ENCODE data around the gene DSG4.
"Not testable (repeated sequence)": the region's sequence is repeated elsewhere in the genome, so short reads cannot be mapped to it uniquely, and the experiment has no call there.

Gene DSG4, protein sequence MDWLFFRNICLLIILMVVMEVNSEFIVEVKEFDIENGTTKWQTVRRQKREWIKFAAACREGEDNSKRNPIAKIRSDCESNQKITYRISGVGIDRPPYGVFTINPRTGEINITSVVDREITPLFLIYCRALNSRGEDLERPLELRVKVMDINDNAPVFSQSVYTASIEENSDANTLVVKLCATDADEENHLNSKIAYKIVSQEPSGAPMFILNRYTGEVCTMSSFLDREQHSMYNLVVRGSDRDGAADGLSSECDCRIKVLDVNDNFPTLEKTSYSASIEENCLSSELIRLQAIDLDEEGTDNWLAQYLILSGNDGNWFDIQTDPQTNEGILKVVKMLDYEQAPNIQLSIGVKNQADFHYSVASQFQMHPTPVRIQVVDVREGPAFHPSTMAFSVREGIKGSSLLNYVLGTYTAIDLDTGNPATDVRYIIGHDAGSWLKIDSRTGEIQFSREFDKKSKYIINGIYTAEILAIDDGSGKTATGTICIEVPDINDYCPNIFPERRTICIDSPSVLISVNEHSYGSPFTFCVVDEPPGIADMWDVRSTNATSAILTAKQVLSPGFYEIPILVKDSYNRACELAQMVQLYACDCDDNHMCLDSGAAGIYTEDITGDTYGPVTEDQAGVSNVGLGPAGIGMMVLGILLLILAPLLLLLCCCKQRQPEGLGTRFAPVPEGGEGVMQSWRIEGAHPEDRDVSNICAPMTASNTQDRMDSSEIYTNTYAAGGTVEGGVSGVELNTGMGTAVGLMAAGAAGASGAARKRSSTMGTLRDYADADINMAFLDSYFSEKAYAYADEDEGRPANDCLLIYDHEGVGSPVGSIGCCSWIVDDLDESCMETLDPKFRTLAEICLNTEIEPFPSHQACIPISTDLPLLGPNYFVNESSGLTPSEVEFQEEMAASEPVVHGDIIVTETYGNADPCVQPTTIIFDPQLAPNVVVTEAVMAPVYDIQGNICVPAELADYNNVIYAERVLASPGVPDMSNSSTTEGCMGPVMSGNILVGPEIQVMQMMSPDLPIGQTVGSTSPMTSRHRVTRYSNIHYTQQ

DNA sequence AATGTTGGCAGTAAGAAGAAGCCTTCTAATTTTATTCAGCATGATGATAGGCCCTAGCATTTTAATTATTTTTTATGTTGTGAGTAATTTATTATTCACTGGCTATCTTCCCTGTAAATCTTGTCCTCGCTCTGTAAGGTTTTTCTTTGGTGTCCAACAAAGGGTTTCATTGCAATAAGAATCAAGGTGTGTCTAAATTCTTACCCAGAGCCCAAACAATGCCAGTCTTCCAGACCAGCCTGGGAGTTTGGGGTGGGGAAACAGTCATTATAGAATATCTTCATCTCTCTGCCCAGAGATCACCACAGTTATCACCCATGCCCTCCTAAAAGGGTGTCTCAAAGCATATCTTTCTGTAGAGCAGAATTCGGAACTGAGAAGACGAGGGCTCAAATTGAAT, at the start of gene DSG4:
DSG4 (plus strand) TSS at position 301 of the 400 bp plus-strand sequence. CDS start 135 bp downstream, outside the sequence.
- Mint-ChIP-seq H3K36me3 (ENCODE audit: low read depth) (no peaks in the 10 kb centered on the region), H3K27ac (no peak within 1 kb of the TSS), H3K9me3 (peaks cover 3% of the 10 kb centered on the region), H3K4me3 (no peak within 1 kb of the TSS), H3K27me3 (ENCODE audit: low read depth) (no peaks in the 10 kb centered on the region), H3K4me1 (ENCODE audit: low read depth) (no peaks in the 10 kb centered on the region)

DNA sequence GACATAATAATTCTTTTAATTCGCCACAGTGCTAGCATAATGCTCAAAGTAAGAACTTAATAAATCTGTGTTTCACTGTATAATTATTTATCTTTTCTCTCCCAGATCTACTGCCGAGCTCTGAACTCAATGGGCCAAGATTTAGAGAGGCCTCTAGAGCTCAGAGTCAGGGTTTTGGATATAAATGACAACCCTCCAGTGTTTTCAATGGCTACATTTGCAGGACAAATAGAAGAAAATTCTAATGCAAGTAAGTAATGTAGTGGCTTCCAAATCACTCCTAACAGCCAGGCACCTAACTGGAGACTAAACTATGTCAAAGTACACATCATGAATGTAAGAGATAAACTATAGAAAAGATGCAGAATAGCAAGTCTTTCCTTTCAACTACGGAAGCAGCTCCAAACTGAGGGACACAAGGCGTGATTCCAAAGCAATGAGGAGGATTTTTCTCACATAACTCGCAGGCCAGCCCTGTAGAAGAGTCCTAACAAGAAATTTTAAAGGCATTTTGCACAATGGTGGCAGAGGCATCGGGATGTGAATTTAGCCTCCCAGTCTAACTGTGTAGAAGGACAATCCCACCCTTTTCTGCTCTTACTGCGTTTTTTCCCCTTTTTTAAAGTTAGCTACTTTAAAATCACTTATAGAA, 46.7 kb upstream of the DSG4 start:
- Mint-ChIP-seq H3K4me3 (no peak overlapping the region), H3K4me1 (ENCODE audit: low read depth) (no peaks in the 10 kb centered on the region), H3K36me3 (ENCODE audit: low read depth) (no peaks in the 10 kb centered on the region), H3K27me3 (ENCODE audit: low read depth) (no peaks in the 10 kb centered on the region), H3K27ac (no peak overlapping the region), H3K9me3 (no peaks in the 10 kb centered on the region)

DNA sequence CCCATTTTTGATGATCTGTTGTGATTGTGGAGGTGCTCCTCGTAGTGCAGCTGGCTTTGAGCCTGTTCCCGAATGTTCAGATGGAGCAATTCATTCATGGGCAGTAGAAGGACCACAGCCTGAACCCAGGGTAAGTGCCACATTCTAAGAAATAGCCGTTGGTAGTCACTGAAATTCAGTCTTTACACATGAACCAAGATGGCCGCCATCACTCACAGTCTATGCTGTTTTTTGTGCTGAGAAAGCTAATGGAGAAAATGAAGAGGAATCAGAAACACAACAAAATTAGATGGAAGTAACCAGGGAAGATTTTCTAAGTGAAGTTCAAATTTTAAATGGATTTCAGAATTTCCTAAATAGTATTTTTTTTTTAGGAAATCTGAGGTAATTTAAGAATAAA, 33.1 kb upstream of the DSG4 start:
- no peaks in the 10 kb centered on the region for H3K36me3 Mint-ChIP-seq (ENCODE audit: low read depth)
- no peak overlapping the region for H3K27ac Mint-ChIP-seq
- H3K4me3 Mint-ChIP-seq: no peak overlapping the region
- H3K9me3 Mint-ChIP-seq: peaks cover 7% of the 10 kb centered on the region
- no peaks in the 10 kb centered on the region for H3K4me1 Mint-ChIP-seq (ENCODE audit: low read depth)
- no peaks in the 10 kb centered on the region for H3K27me3 Mint-ChIP-seq (ENCODE audit: low read depth)

DNA sequence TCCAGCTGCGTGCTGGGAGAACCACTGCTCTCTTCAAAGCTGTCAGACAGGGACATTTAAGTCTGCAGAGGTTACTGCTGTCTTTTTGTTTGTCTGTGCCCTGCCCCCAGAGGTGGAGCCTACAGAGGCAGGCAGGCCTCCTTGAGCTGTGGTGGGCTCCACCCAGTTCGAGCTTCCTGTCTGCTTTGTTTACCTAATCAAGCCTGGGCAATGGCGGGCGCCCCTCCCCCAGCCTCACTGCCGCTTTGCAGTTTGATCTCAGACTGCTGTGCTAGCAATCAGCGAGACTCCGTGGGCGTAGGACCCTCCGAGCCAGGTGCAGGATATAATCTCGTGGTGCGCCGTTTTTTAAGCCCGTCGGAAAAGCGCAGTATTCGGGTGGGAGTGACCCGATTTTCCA, 23.2 kb upstream of the DSG4 start:
- H3K36me3 Mint-ChIP-seq (ENCODE audit: low read depth); H3K27ac Mint-ChIP-seq; H3K4me1 Mint-ChIP-seq (ENCODE audit: low read depth); H3K9me3 Mint-ChIP-seq; H3K27me3 Mint-ChIP-seq (ENCODE audit: low read depth); H3K4me3 Mint-ChIP-seq: not testable (repeated sequence)

DNA sequence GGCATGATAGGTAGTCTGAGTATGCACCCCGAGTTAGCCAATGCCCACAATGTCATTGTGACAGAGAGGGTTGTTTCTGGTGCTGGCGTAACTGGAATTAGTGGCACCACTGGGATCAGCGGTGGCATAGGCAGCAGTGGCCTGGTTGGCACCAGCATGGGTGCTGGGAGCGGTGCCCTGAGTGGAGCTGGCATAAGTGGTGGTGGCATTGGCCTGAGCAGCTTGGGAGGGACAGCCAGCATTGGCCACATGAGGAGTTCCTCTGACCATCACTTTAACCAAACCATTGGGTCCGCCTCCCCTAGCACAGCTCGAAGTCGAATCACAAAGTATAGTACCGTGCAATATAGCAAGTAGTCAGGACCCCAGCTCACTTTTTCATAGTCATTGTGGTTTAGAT, 21.6 kb upstream of the DSG4 start:
- no peaks in the 10 kb centered on the region for H3K27me3 Mint-ChIP-seq (ENCODE audit: low read depth)
- H3K27ac Mint-ChIP-seq: no peak overlapping the region
- H3K4me1 Mint-ChIP-seq (ENCODE audit: low read depth): no peaks in the 10 kb centered on the region
- H3K36me3 Mint-ChIP-seq (ENCODE audit: low read depth): no peaks in the 10 kb centered on the region
- no peak overlapping the region for H3K4me3 Mint-ChIP-seq
- peaks cover 10% of the 10 kb centered on the region for H3K9me3 Mint-ChIP-seq

DNA sequence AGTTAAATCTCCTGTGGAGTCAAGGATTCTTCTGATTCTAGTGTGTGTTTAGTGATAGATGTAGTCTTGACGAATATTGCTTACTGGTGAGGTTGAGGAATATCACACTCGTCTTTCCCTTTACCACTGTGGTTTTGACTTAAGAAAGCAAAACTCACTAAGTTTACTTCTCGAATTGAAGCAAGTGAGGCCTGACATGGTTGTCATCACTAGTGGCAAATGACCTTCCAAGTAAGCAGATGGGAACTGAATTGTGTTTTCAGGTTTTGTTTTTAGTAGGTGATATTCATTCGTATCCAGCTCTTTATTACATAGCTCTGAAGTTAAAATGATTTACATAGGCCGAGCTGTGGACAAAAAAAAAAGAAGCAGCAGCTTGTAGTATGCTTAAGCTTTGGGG, 20.6 kb upstream of the DSG4 start:
- H3K27me3 Mint-ChIP-seq (ENCODE audit: low read depth): no peaks in the 10 kb centered on the region
- no peaks in the 10 kb centered on the region for H3K4me1 Mint-ChIP-seq (ENCODE audit: low read depth)
- no peak overlapping the region for H3K4me3 Mint-ChIP-seq
- H3K9me3 Mint-ChIP-seq: peaks cover 10% of the 10 kb centered on the region
- H3K27ac Mint-ChIP-seq: no peak overlapping the region
- no peaks in the 10 kb centered on the region for H3K36me3 Mint-ChIP-seq (ENCODE audit: low read depth)

DNA sequence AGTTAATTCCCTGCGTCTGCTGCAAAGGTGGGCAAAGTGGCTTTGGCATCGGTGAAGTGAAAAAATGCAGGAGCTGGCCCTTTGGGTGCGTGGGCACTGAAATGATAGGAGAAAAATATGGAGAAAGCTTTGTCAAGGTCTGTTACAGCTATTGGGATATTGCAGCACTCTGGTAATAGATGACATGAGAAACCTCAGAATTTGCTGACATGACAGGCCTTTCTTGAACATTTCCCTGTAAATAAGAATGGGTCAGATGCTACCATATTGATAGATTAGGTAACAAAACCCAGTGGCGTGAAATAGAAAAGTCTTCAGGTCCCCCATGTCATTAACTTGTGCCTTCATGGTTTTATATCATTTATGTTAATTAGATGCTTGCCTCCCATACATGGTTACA, 12.4 kb upstream of the DSG4 start:
- Mint-ChIP-seq H3K27me3 (ENCODE audit: low read depth) (no peaks in the 10 kb centered on the region), H3K9me3 (peaks cover 15% of the 10 kb centered on the region), H3K27ac (no peak overlapping the region), H3K4me1 (ENCODE audit: low read depth) (no peaks in the 10 kb centered on the region), H3K36me3 (ENCODE audit: low read depth) (no peaks in the 10 kb centered on the region), H3K4me3 (no peak overlapping the region)

DNA sequence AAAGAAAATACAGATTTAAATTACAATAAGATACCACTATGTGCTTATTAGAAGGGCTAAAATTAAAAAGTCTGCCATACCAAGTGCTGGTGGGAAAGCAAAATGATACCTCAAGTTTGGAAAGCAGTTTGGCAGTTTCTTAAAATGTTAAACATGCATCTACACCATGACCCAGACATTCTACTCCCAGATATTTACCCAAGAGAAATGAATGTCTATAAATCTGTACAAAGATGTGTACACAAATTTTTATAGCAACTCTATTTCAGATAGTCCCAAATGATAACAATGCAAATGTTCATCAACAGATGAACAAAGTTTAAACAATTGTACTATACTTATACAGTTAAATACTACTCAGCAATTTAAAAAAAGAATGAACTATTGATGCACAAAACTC, 7.1 kb upstream of the DSG4 start:
- Mint-ChIP-seq H3K27ac (no peak overlapping the region), H3K4me1 (ENCODE audit: low read depth) (no peaks in the 10 kb centered on the region), H3K9me3 (no peaks in the 10 kb centered on the region), H3K36me3 (ENCODE audit: low read depth) (no peaks in the 10 kb centered on the region), H3K4me3 (no peak overlapping the region), H3K27me3 (ENCODE audit: low read depth) (no peaks in the 10 kb centered on the region)

DNA sequence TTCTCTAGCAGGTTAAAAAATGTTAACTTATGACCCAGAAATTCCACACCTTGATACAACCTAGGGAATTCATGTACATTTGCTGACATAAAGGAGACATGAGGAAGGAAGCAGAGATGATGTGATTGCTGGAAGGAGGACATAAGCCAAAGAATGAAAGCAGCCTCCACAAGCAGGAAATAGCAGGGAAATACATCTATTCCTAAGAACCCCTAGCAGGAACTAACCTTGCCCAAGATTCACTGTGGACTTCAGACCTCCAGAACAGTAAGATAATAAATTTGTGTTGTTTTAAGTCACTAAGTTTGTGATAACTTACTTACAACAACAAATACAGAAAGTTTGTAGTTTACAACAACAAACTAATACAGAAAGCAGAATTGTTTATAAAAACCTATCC, 4.6 kb upstream of the DSG4 start:
- Mint-ChIP-seq H3K27me3 (ENCODE audit: low read depth) (no peaks in the 10 kb centered on the region), H3K4me1 (ENCODE audit: low read depth) (no peaks in the 10 kb centered on the region), H3K27ac (no peak overlapping the region), H3K9me3 (peaks cover 3% of the 10 kb centered on the region), H3K36me3 (ENCODE audit: low read depth) (no peaks in the 10 kb centered on the region), H3K4me3 (no peak overlapping the region)

DNA sequence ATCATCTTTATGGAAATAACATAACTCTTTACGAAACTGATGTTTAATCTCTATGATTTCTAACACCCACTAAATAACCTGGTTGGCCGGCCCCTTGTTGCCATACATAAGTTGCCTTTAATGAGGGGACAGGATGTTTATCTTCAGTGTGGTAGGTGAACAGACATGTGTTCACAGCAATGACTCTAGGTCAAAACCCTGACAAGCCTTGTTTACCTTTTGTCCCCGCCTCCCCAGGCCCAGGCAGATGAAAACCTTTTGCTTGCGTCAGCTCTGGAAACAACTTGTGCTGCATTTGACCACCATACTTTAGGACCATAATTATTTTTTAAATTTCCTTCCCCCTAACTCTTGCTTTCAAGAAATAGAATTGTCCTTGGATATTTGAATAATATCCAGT, 2.9 kb upstream of the DSG4 start:
- Mint-ChIP-seq H3K27ac (no peak overlapping the region), H3K36me3 (ENCODE audit: low read depth) (no peaks in the 10 kb centered on the region), H3K4me3 (no peak overlapping the region), H3K9me3 (peaks cover 3% of the 10 kb centered on the region), H3K27me3 (ENCODE audit: low read depth) (no peaks in the 10 kb centered on the region), H3K4me1 (ENCODE audit: low read depth) (no peaks in the 10 kb centered on the region)

DNA sequence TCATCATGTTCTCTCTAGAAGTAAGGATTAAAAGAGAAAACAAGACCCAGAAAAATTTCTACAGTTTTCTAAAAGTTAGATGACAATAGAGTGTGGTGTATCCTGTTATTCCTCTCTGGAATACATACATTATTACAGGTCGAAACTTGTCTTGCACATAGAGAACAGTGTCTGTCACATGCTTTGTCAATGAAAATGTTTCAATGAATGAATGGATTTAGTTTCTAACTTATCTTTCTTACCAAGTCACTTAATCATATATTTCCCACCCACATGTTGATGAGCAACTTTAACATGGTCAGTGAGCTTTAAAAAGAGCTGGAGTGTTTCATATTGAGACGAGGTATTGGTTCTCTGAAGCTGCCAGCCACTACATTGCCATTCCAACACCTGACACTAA, 4.3 kb downstream of the DSG4 start:
- Mint-ChIP-seq H3K4me3 (no peak overlapping the region), H3K9me3 (peaks cover 3% of the 10 kb centered on the region), H3K36me3 (ENCODE audit: low read depth) (no peaks in the 10 kb centered on the region), H3K27me3 (ENCODE audit: low read depth) (no peaks in the 10 kb centered on the region), H3K27ac (no peak overlapping the region), H3K4me1 (ENCODE audit: low read depth) (no peaks in the 10 kb centered on the region)

DNA sequence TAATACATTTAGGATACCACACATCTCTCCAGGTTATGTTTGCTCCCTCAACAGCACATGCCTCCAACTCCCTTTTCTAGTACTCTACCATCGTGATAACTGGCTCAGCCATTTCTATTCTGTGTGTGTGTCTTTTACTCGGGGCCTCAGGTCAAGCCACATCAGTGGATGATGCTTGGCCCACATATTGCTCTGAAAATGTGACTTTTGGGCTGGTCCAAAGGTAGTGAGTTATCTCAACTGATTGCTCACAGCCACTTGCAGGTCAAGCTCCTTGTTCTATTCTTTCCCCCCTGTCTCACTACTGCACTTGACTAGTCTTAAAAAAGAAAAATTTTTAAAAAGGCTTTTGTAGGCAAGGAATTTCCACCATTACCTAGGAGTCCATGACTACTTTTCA, 5.5 kb downstream of the DSG4 start:
- H3K36me3 Mint-ChIP-seq (ENCODE audit: low read depth): no peaks in the 10 kb centered on the region
- H3K27me3 Mint-ChIP-seq (ENCODE audit: low read depth): no peaks in the 10 kb centered on the region
- no peaks in the 10 kb centered on the region for H3K4me1 Mint-ChIP-seq (ENCODE audit: low read depth)
- H3K27ac Mint-ChIP-seq: no peak overlapping the region
- no peaks in the 10 kb centered on the region for H3K9me3 Mint-ChIP-seq
- no peak overlapping the region for H3K4me3 Mint-ChIP-seq

DNA sequence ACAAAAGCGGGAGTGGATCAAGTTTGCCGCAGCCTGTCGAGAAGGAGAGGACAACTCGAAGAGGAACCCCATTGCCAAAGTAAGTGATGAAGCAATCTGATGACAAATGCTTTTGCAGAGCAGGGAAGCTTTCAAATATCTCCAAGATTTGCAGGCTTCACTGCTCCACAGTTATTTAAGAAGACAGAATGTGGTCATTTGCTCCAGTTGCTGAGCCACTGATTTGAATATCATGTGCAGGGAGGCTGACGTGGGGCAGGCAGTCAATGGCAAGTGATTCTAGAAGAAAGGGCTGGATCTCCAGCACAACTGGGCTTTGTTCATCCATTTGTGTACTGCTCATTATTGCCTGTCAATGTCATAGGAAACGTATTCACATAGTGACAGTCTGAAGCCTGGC, 10.2 kb downstream of the DSG4 start:
- H3K27ac Mint-ChIP-seq: no peak overlapping the region
- no peaks in the 10 kb centered on the region for H3K9me3 Mint-ChIP-seq
- no peaks in the 10 kb centered on the region for H3K36me3 Mint-ChIP-seq (ENCODE audit: low read depth)
- H3K27me3 Mint-ChIP-seq (ENCODE audit: low read depth): no peaks in the 10 kb centered on the region
- no peaks in the 10 kb centered on the region for H3K4me1 Mint-ChIP-seq (ENCODE audit: low read depth)
- H3K4me3 Mint-ChIP-seq: no peak overlapping the region

DNA sequence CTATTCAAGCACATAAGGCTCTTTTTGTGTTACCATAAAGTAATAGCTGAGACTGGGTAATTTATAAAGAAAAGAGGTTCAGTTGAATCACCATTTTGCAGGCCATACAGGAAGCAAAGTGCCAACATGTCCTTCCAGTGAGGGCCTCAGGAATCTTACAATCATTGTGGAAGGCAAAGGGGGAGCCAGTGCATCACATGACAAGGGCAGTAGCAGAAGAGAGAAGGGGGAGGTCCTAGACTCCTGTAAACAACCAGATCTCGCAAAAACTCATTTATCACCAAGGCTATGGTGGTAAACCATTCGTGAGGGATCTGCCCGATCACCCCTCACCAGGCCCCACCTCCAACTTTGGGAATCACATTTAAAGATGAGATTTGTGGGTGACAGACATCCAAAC, 16.7 kb downstream of the DSG4 start:
- Mint-ChIP-seq H3K27ac (no peak overlapping the region), H3K9me3 (no peaks in the 10 kb centered on the region), H3K4me3 (no peak overlapping the region), H3K4me1 (ENCODE audit: low read depth) (no peaks in the 10 kb centered on the region), H3K36me3 (ENCODE audit: low read depth) (no peaks in the 10 kb centered on the region), H3K27me3 (ENCODE audit: low read depth) (no peaks in the 10 kb centered on the region)

All from T-helper 1 cell treated with Interleukin-12 subunit alpha and Interleukin-12 subunit beta and Interleukin-4 antibody, amounts not matched to agents 30 μg/mL and 1 μg/mL, for 36 hours (primary cell).